ENCODE data around the gene MIEN1. TPM values are rescaled to one million over a fixed set of nuclear protein-coding genes. Genes with fewer than 3 reads are reported as not detected.
"Not testable (repeated sequence)": the region's sequence is repeated elsewhere in the genome, so short reads cannot be mapped to it uniquely, and the experiment has no call there.

Gene MIEN1
- total RNA-seq, 1 donor from 2014 or later, result 20.1 TPM

DNA sequence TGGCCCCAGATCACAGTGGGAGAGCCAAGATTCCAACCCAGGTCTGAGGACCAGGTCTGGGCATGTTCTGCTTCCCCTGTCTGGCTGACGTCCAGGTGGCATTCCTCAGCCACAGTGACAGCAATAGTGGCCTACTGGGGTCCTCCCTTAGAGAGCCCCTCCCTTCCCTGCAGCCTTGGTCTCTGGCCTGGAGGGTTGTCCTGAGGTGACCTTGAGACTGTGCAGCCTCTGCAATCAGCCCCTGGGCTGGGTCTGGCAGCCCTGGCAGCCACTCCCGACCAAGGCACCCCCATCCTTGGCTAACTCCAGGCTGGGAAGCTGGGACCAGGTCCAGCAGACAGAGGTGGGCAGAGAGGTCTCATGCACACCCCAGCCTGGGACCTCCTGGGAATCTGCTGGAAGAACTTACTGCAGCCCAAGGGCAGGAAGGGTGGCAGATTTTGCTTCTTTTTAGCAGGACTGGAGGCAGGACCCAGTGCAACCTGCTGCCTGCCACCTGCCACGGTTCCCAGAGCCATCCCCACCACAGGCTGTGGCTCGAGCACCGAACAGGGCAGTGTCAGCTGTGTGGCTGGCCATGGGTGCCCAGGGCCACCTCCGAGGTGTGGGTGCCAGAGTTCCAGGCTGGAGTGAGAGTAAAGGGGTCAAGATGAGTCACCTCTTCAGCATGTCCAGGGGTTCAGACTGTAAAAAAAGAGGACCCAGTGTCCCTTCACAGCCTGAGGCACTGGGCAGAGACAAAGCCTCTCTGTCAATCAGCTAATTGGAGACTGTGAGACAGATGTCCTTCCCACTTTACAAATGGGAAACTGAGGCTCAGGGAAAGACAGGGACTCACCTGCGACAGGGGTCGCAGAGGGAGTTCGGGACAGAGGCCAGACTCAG lies 20.0 kb upstream of the MIEN1 start:
- no peak overlapping the region for H3K27ac ChIP-seq
- no peaks in the 10 kb centered on the region for H3K9me3 ChIP-seq (ENCODE audit: low read depth)
- no peak overlapping the region for H3K4me2 ChIP-seq
- H3K9ac ChIP-seq, result no peak overlapping the region
- peaks cover 24% of the 10 kb centered on the region for H3K27me3 ChIP-seq
- no peak overlapping the region for H3K27ac Mint-ChIP-seq
- no peaks in the 10 kb centered on the region for H3K36me3 ChIP-seq
- H3F3A ChIP-seq (ENCODE audit: low read depth), result peaks cover 16% of the 10 kb centered on the region
- H2AFZ ChIP-seq (replicated peaks), result no peak overlapping the region
- DNase-seq (ENCODE audit: low spot score), result no peak
- no peak overlapping the region for H3K4me3 ChIP-seq
- H3K79me2 ChIP-seq (ENCODE audit: low read depth), result no peaks in the 10 kb centered on the region
- H4K20me1 ChIP-seq (ENCODE audit: low read depth), result no peaks in the 10 kb centered on the region
- H3K36me3 Mint-ChIP-seq, result no peaks in the 10 kb centered on the region
- TF ChIP-seq EZH2phosphoT487 (IDR thresholded peaks at IDR 0.05) (no peak), EZH2 (IDR thresholded peaks at IDR 0.05) (no peak)
- TF ChIP-seq, protein P1, sequence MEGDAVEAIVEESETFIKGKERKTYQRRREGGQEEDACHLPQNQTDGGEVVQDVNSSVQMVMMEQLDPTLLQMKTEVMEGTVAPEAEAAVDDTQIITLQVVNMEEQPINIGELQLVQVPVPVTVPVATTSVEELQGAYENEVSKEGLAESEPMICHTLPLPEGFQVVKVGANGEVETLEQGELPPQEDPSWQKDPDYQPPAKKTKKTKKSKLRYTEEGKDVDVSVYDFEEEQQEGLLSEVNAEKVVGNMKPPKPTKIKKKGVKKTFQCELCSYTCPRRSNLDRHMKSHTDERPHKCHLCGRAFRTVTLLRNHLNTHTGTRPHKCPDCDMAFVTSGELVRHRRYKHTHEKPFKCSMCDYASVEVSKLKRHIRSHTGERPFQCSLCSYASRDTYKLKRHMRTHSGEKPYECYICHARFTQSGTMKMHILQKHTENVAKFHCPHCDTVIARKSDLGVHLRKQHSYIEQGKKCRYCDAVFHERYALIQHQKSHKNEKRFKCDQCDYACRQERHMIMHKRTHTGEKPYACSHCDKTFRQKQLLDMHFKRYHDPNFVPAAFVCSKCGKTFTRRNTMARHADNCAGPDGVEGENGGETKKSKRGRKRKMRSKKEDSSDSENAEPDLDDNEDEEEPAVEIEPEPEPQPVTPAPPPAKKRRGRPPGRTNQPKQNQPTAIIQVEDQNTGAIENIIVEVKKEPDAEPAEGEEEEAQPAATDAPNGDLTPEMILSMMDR (IDR thresholded peaks at IDR 0.05), result no peak
- no peak overlapping the region for H3K4me3 Mint-ChIP-seq
- H3K4me1 ChIP-seq, result peaks cover 4% of the 10 kb centered on the region
- peaks cover 8% of the 10 kb centered on the region for H3K4me1 Mint-ChIP-seq
- no peaks in the 10 kb centered on the region for H3K9me3 Mint-ChIP-seq
- peaks cover 7% of the 10 kb centered on the region for H3K27me3 Mint-ChIP-seq (ENCODE audit: insufficient read depth, low read depth)

DNA sequence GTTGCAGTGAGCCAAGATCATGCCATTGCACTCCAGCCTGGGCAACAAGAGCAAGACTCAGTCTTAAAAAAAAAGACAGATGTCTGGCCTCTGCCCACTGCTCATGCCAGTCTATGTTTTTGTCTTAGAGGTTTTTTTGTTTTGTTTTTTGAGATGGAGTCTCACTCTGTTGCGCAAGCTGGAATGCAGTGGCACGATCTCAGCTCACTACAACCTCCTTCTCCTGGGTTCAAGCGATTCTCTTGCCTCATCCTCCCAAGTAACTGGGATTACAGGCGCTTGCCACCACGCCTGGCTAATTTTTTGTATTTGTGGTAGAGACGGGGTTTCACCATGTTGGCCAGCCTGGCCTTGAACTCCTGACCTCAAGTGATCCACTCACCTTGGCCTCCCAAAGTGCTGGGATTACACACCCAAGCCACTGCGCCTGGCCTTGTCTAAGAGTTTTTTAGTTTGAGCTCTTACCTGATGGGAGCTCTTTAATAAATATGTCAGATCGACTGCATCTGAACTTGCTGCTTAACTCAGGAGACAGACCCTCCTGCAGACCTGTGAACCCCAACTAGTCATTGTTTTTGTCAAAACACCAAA lies 18.2 kb upstream of the MIEN1 start:
- not testable (repeated sequence) for H3K27ac ChIP-seq; H2AFZ ChIP-seq (replicated peaks); H3K4me1 ChIP-seq; H3K27me3 Mint-ChIP-seq (ENCODE audit: insufficient read depth, low read depth); H3K4me1 Mint-ChIP-seq; H3K79me2 ChIP-seq (ENCODE audit: low read depth); H3K27me3 ChIP-seq; H3K4me2 ChIP-seq; H4K20me1 ChIP-seq (ENCODE audit: low read depth); H3K9me3 ChIP-seq (ENCODE audit: low read depth); H3K9me3 Mint-ChIP-seq; H3K4me3 ChIP-seq; H3K4me3 Mint-ChIP-seq; H3K36me3 ChIP-seq; H3K27ac Mint-ChIP-seq; H3K36me3 Mint-ChIP-seq; H3F3A ChIP-seq (ENCODE audit: low read depth); H3K9ac ChIP-seq; DNase-seq (ENCODE audit: low spot score)

DNA sequence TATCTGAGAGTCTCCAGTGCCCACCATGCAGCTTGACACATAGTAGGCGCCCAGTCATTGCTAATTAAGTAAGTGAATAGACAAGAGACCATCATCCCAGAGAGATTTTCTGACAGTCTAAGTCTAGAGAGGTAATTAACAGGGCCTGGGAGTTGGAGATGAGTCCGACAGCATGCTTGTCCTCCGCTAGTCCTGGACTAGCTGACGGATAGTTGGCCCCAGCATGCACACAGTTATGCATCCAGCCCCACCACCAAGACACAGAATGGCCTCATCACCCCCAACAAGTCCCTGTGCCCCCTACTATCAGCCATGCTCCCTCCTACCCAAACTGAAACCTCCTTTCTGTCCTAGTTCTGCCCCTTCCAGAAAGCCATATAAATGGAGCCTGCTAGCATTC lies 17.4 kb upstream of the MIEN1 start:
- TF ChIP-seq EZH2 (IDR thresholded peaks at IDR 0.05) (no peak), EZH2phosphoT487 (IDR thresholded peaks at IDR 0.05) (no peak)
- TF ChIP-seq, protein P1 (IDR thresholded peaks at IDR 0.05), result no peak
- H4K20me1 ChIP-seq (ENCODE audit: low read depth), result no peaks in the 10 kb centered on the region
- H3K4me2 ChIP-seq, result no peak overlapping the region
- H3K79me2 ChIP-seq (ENCODE audit: low read depth), result no peaks in the 10 kb centered on the region
- H3K9ac ChIP-seq, result no peak overlapping the region
- no peaks in the 10 kb centered on the region for H3K4me1 ChIP-seq
- no peak overlapping the region for H3K4me3 ChIP-seq
- H3K27me3 Mint-ChIP-seq (ENCODE audit: insufficient read depth, low read depth), result peaks cover 3% of the 10 kb centered on the region
- no peaks in the 10 kb centered on the region for H3K9me3 ChIP-seq (ENCODE audit: low read depth)
- H3K36me3 Mint-ChIP-seq, result no peaks in the 10 kb centered on the region
- H3K27ac Mint-ChIP-seq, result no peak overlapping the region
- peaks cover 8% of the 10 kb centered on the region for H3F3A ChIP-seq (ENCODE audit: low read depth)
- H3K27me3 ChIP-seq, result peaks cover 2% of the 10 kb centered on the region
- H3K4me3 Mint-ChIP-seq, result no peak overlapping the region
- no peaks in the 10 kb centered on the region for H3K36me3 ChIP-seq
- no peak overlapping the region for H3K27ac ChIP-seq
- no peak for DNase-seq (ENCODE audit: low spot score)
- H2AFZ ChIP-seq (replicated peaks), result no peak overlapping the region
- no peaks in the 10 kb centered on the region for H3K9me3 Mint-ChIP-seq
- peaks cover 4% of the 10 kb centered on the region for H3K4me1 Mint-ChIP-seq

DNA sequence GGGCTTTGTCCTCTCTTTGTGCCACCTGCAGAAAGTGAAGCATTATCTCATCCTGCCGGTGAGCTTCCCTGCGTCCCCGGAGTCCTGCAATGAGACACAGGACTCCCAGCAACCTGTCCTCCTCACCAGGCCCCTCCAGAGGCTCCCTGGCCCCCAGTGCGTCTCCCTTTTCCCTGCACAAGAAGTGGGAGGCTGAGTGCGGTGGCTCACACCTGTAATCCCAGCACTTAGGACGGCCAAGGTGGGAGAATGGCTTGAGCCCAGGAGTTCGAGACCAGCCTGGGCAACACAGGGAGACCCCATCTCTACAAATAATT lies 15.8 kb upstream of the MIEN1 start:
- no peaks in the 10 kb centered on the region for H3K9me3 ChIP-seq (ENCODE audit: low read depth)
- no peaks in the 10 kb centered on the region for H3F3A ChIP-seq (ENCODE audit: low read depth)
- peaks cover 13% of the 10 kb centered on the region for H3K27me3 Mint-ChIP-seq (ENCODE audit: insufficient read depth, low read depth)
- no peaks in the 10 kb centered on the region for H3K79me2 ChIP-seq (ENCODE audit: low read depth)
- no peak overlapping the region for H2AFZ ChIP-seq (replicated peaks)
- H3K27ac ChIP-seq, result no peak overlapping the region
- H3K36me3 ChIP-seq, result no peaks in the 10 kb centered on the region
- no peaks in the 10 kb centered on the region for H4K20me1 ChIP-seq (ENCODE audit: low read depth)
- H3K36me3 Mint-ChIP-seq, result no peaks in the 10 kb centered on the region
- H3K4me3 ChIP-seq, result no peak overlapping the region
- H3K4me2 ChIP-seq, result no peak overlapping the region
- H3K4me3 Mint-ChIP-seq, result no peak overlapping the region
- H3K9me3 Mint-ChIP-seq, result no peaks in the 10 kb centered on the region
- no peak overlapping the region for H3K9ac ChIP-seq
- DNase-seq (ENCODE audit: low spot score), result no peak
- TF ChIP-seq EZH2 (IDR thresholded peaks at IDR 0.05) (no peak), EZH2phosphoT487 (IDR thresholded peaks at IDR 0.05) (no peak)
- TF ChIP-seq, protein P1 (IDR thresholded peaks at IDR 0.05), result no peak
- H3K4me1 Mint-ChIP-seq, result no peaks in the 10 kb centered on the region
- H3K27me3 ChIP-seq, result no peaks in the 10 kb centered on the region
- H3K4me1 ChIP-seq, result no peaks in the 10 kb centered on the region
- no peak overlapping the region for H3K27ac Mint-ChIP-seq

All from neural progenitor cell (in vitro differentiated cells).